CD8-positive, alpha-beta memory T cell (primary cell): ENCODE measurements around the gene PCDHB11. TPM values are rescaled to one million over a fixed set of nuclear protein-coding genes. Genes with fewer than 3 reads are reported as not detected.
A peak's percentile ranks its signal among the peaks of the same experiment; 100 is the strongest.
"Not testable (repeated sequence)": the region's sequence is repeated elsewhere in the genome, so short reads cannot be mapped to it uniquely, and the experiment has no call there.

ENCODE experiments used
- CTCF ChIA-PET: fragments of 350-600 bp; sonication (Branson Sonifier 250); formaldehyde crosslinking; loops from one replicate; lab custom pipeline; 2021; ENCODE audit warnings: antibody characterized with exemption; lab: Charles Lee
- POLR2A ChIA-PET: fragments of 350-600 bp; sonication (Branson Sonifier 250); formaldehyde crosslinking; loops from one replicate; lab custom pipeline; 2021; ENCODE audit warnings: antibody characterized with exemption; lab: Charles Lee
- DNase-seq, 5 donors: peaks; one replicate each; pipeline versions ENCODE4 v3.0.0 to v3.0.0-alpha.2; 2020 to 2022; ENCODE audit warnings: mixed read lengths in 1 of 5
- H3K27ac ChIP-seq: one replicate; pipeline ENCODE4 v1.7.0; 2013; ENCODE audit warnings: low read depth, mild to moderate bottlenecking, low read length, moderate library complexity
- H3K27me3 ChIP-seq: 2 replicates; pipeline ENCODE4 v1.7.0; 2013; ENCODE audit warnings: low read length, mild to moderate bottlenecking; ENCODE audit not compliant: insufficient read depth, poor library complexity, severe bottlenecking
- H3K36me3 ChIP-seq: 2 replicates; pipeline ENCODE4 v1.7.0; 2013; ENCODE audit warnings: mild to moderate bottlenecking, low read length, moderate library complexity; ENCODE audit not compliant: insufficient read depth
- H3K4me1 ChIP-seq: 2 replicates; pipeline ENCODE4 v1.7.0; 2013; ENCODE audit warnings: mild to moderate bottlenecking, low read length, moderate library complexity; ENCODE audit not compliant: insufficient read depth
- H3K4me3 ChIP-seq: 2 replicates; pipeline ENCODE4 v1.7.0; 2013; ENCODE audit warnings: mild to moderate bottlenecking, low read length
- H3K9me3 ChIP-seq: 2 replicates; pipeline ENCODE4 v1.7.0; 2013; ENCODE audit warnings: mild to moderate bottlenecking, low read length
- H3K27ac Mint-ChIP-seq, 8 donors: one replicate each; pipeline ENCODE4 v1.8.0; 2020 to 2021; ENCODE audit warnings: mixed read lengths in 8 of 8, mild to moderate bottlenecking in 6 of 8, inconsistent platforms in 3 of 8, moderate library complexity in 3 of 8
- H3K27me3 Mint-ChIP-seq, 2 donors: one replicate each; pipeline ENCODE4 v1.8.0; 2020 to 2021; ENCODE audit warnings: mixed read lengths in 2 of 2, mild to moderate bottlenecking in 1 of 2, moderate library complexity in 1 of 2
- H3K36me3 Mint-ChIP-seq, 3 donors: one replicate each; pipeline ENCODE4 v1.8.0; 2020 to 2021; ENCODE audit warnings: mixed read lengths in 3 of 3, inconsistent platforms in 1 of 3, mild to moderate bottlenecking in 1 of 3
- H3K4me1 Mint-ChIP-seq, 3 donors: one replicate each; pipeline ENCODE4 v1.8.0; 2020 to 2021; ENCODE audit warnings: mixed read lengths in 3 of 3, inconsistent platforms in 1 of 3, mild to moderate bottlenecking in 1 of 3
- H3K4me3 Mint-ChIP-seq, 7 donors: one replicate each; pipeline ENCODE4 v1.8.0; 2020 to 2021; ENCODE audit warnings: mixed read lengths in 7 of 7, mild to moderate bottlenecking in 6 of 7, moderate library complexity in 4 of 7, inconsistent platforms in 2 of 7
- H3K9me3 Mint-ChIP-seq, 5 donors: one replicate each; pipeline ENCODE4 v1.8.0; 2020 to 2022; ENCODE audit warnings: mixed read lengths in 5 of 5, mild to moderate bottlenecking in 3 of 5, moderate library complexity in 2 of 5, inconsistent platforms in 1 of 5
- polyA plus RNA-seq: library from polyadenylated mRNA; unstranded; fragments of 300-500 nt; fragmentation: Illumina TruSeq; gene quantifications from one replicate; pipeline ENCODE4 v1.2.3, GENCODE V29; 2021
- total RNA-seq, 2 experiments: library from RNA; stranded (reverse); gene quantifications; one replicate each; pipeline ENCODE4 v1.2.3, GENCODE V29; 2021

Gene PCDHB11
- total and polyA plus RNA-seq, 3 experiments from 2014 or later: not detected

GRCh38 chr5:141234109-141234667 is 34.8 kb downstream of the PCDHB11 start:
- Histone ChIP-seq H3K4me1 (no peaks in the 10 kb centered on the region), H3K9me3 (peaks cover 9% of the 10 kb centered on the region), H3K4me3 (no peak overlapping the region), H3K27me3 (peaks cover 6% of the 10 kb centered on the region), H3K27ac (no peak overlapping the region), H3K36me3 (no peaks in the 10 kb centered on the region)
- no peaks in the 10 kb centered on the region for H3K4me1 Mint-ChIP-seq
- no peak overlapping the region for H3K27ac Mint-ChIP-seq
- peaks cover 25 to 40% of the 10 kb centered on the region in 2 donors for H3K27me3 Mint-ChIP-seq
- no peak overlapping the region for H3K4me3 Mint-ChIP-seq
- ChIA-PET CTCF (interaction anchor here (1.2 kb wide), 1 partner anchor 10 kb away, joined by 4 read pairs; the partner anchor contains the start of gene PCDHB14), POLR2A (no interaction called here)
- DNase-seq: no peak
- peaks cover 0 to 5% (median 0%) of the 10 kb centered on the region in 3 donors for H3K36me3 Mint-ChIP-seq
- peaks cover 24 to 65% (median 52%) of the 10 kb centered on the region in 5 donors for H3K9me3 Mint-ChIP-seq

GRCh38 chr5:141235922-141236321 is 36.5 kb downstream of the PCDHB11 start:
- Mint-ChIP-seq H3K27me3 (peaks cover 39 to 57% of the 10 kb centered on the region in 2 donors), H3K9me3 (peaks cover 39 to 74% (median 68%) of the 10 kb centered on the region in 5 donors)
- POLR2A ChIA-PET, H3K4me3 ChIP-seq, CTCF ChIA-PET, H3K4me1 ChIP-seq, H3K27ac Mint-ChIP-seq, H3K36me3 ChIP-seq, H3K27me3 ChIP-seq, DNase-seq, H3K4me1 Mint-ChIP-seq, H3K36me3 Mint-ChIP-seq, H3K4me3 Mint-ChIP-seq, H3K27ac ChIP-seq: not testable (repeated sequence)
- H3K9me3 ChIP-seq: peaks cover 12% of the 10 kb centered on the region

GRCh38 chr5:141236516-141237313 is 37.3 kb downstream of the PCDHB11 start:
- H3K27ac ChIP-seq: no peak overlapping the region

GRCh38 chr5:141241496-141241895 is 42.1 kb downstream of the PCDHB11 start:
- Mint-ChIP-seq H3K4me3 (no peak overlapping the region), H3K27me3 (peaks cover 39 to 60% of the 10 kb centered on the region in 2 donors), H3K9me3 (peaks cover 58 to 81% (median 77%) of the 10 kb centered on the region in 5 donors), H3K27ac (no peak overlapping the region), H3K4me1 (peaks cover 1 to 5% (median 3%) of the 10 kb centered on the region in 3 donors), H3K36me3 (peaks cover 4 to 22% (median 8%) of the 10 kb centered on the region in 3 donors)
- Histone ChIP-seq H3K4me1 (no peaks in the 10 kb centered on the region), H3K4me3 (no peak overlapping the region), H3K9me3 (peaks cover 20% of the 10 kb centered on the region), H3K36me3 (no peaks in the 10 kb centered on the region), H3K27ac (no peak overlapping the region), H3K27me3 (peaks cover 3% of the 10 kb centered on the region)
- no peak for DNase-seq
- POLR2A ChIA-PET: no interaction called here
- CTCF ChIA-PET: no interaction called here

More at GRCh38 chr5:141236516-141237313, 37.3 kb downstream of the PCDHB11 start:
- Mint-ChIP-seq H3K27me3 (peaks cover 39 to 56% of the 10 kb centered on the region in 2 donors), H3K27ac (no peak overlapping the region), H3K4me3 (no peak overlapping the region), H3K36me3 (peaks cover 2 to 7% (median 5%) of the 10 kb centered on the region in 3 donors), H3K4me1 (no peaks in the 10 kb centered on the region), H3K9me3 (peaks cover 36 to 70% (median 66%) of the 10 kb centered on the region in 5 donors)
- Histone ChIP-seq H3K9me3 (peaks cover 13% of the 10 kb centered on the region), H3K27me3 (peaks cover 6% of the 10 kb centered on the region), H3K36me3 (no peaks in the 10 kb centered on the region), H3K4me3 (no peak overlapping the region), H3K4me1 (no peaks in the 10 kb centered on the region)
- ChIA-PET POLR2A (no interaction called here), CTCF (no interaction called here)
- DNase-seq: no peak

- H3K4me1 ChIP-seq: no peaks in the 10 kb centered on the region
- H3K9me3 ChIP-seq: peaks cover 22% of the 10 kb centered on the region
- peaks cover 0 to 38% (median 15%) of the 10 kb centered on the region in 3 donors for H3K36me3 Mint-ChIP-seq
- H3K4me3 ChIP-seq: no peak within 1 kb of the TSS
- peak within 1 kb of the TSS in 4 of 7 donors; percentile 29 to 62 (median 48) for H3K4me3 Mint-ChIP-seq
- DNase-seq: peak in 1 of 5 donors; percentile 6
- no peak within 1 kb of the TSS for H3K27ac ChIP-seq
- no peaks in the 10 kb centered on the region for H3K27me3 ChIP-seq
- H3K9me3 Mint-ChIP-seq: peaks cover 65 to 83% (median 82%) of the 10 kb centered on the region in 5 donors
- CTCF ChIA-PET: interaction anchor here (0.7 to 2.0 kb wide), 2 partner anchors 75 to 319 kb away, joined by 3 to 5 read pairs; partner anchors contain the start of gene TAF7
- peaks cover 1 to 5% (median 3%) of the 10 kb centered on the region in 3 donors for H3K4me1 Mint-ChIP-seq
- H3K36me3 ChIP-seq: no peaks in the 10 kb centered on the region
- H3K27ac Mint-ChIP-seq: peak within 1 kb of the TSS in 1 of 8 donors; percentile 10
- peaks cover 21 to 37% of the 10 kb centered on the region in 2 donors for H3K27me3 Mint-ChIP-seq
- POLR2A ChIA-PET: no interaction called here
Measured at GRCh38 chr5:141245250-141245717, 45.9 kb downstream of the PCDHB11 start, which contains the start of gene PCDHB15. PCDHB15 (plus strand) TSS chr5:141245395; CDS start chr5:141245579, 184 bp downstream.

- H3K4me1 ChIP-seq, H3K4me3 ChIP-seq, H3K27ac Mint-ChIP-seq, H3K27ac ChIP-seq, DNase-seq, H3K36me3 ChIP-seq, H3K27me3 ChIP-seq, H3K4me1 Mint-ChIP-seq, H3K4me3 Mint-ChIP-seq, POLR2A ChIA-PET, CTCF ChIA-PET: not testable (repeated sequence)
- H3K9me3 ChIP-seq: peaks cover 22% of the 10 kb centered on the region
- Mint-ChIP-seq H3K36me3 (peaks cover 0 to 29% (median 13%) of the 10 kb centered on the region in 3 donors), H3K27me3 (peaks cover 17 to 26% of the 10 kb centered on the region in 2 donors), H3K9me3 (peaks cover 61 to 87% (median 86%) of the 10 kb centered on the region in 5 donors)
Measured at GRCh38 chr5:141246971-141247370, 47.5 kb downstream of the PCDHB11 start.

GRCh38 chr5:141247434-141247833 is 48.0 kb downstream of the PCDHB11 start:
- Mint-ChIP-seq H3K36me3 (peaks cover 0 to 26% (median 13%) of the 10 kb centered on the region in 3 donors), H3K4me3 (peak overlapping the region in 1 of 7 donors; percentile 38), H3K9me3 (peaks cover 60 to 86% (median 85%) of the 10 kb centered on the region in 5 donors), H3K27me3 (peaks cover 17 to 23% of the 10 kb centered on the region in 2 donors)
- H3K27ac ChIP-seq, H3K4me1 ChIP-seq, H3K4me3 ChIP-seq, DNase-seq, CTCF ChIA-PET, H3K27ac Mint-ChIP-seq, POLR2A ChIA-PET, H3K27me3 ChIP-seq, H3K4me1 Mint-ChIP-seq, H3K36me3 ChIP-seq: not testable (repeated sequence)
- peaks cover 22% of the 10 kb centered on the region for H3K9me3 ChIP-seq
